Neural cell (in vitro differentiated cells): ENCODE data around the gene CHML.

ENCODE experiments used
- EP300 ChIP-seq: fragments of 450-650 bp; conservative IDR thresholded peaks from 2 replicates; pipeline ENCODE4 v1.6.1; 2014; ENCODE audit warnings: antibody characterized with exemption, mild to moderate bottlenecking, moderate library complexity; ENCODE audit not compliant: poor library complexity, severe bottlenecking
- EZH2 ChIP-seq: fragments of 200-600, 300-800 bp; shearing (Covaris generic), sonication (generic); IDR thresholded peaks from 2 replicates; pipeline ENCODE4 v1.6.1; 2014; ENCODE audit warnings: antibody characterized with exemption, low read length, borderline replicate concordance, mild to moderate bottlenecking; ENCODE audit not compliant: insufficient read depth, poor library complexity, severe bottlenecking
- MXI1 ChIP-seq: fragments of 450-650 bp; conservative IDR thresholded peaks from 2 replicates; pipeline ENCODE4 v1.6.1; 2014; ENCODE audit warnings: antibody characterized with exemption, mild to moderate bottlenecking; ENCODE audit not compliant: poor library complexity, severe bottlenecking
- POLR2AphosphoS5 ChIP-seq: IDR thresholded peaks from 2 replicates; pipeline ENCODE4 v1.6.1; 2012
- RAD21 ChIP-seq: fragments of 450-650 bp; conservative IDR thresholded peaks from 2 replicates; pipeline ENCODE4 v1.6.1; 2014; ENCODE audit warnings: antibody characterized with exemption, mild to moderate bottlenecking, moderate library complexity
- SMC3 ChIP-seq: fragments of 450-650 bp; conservative IDR thresholded peaks from 2 replicates; pipeline ENCODE4 v1.6.1; 2014; ENCODE audit warnings: antibody characterized with exemption, mild to moderate bottlenecking, moderate library complexity; ENCODE audit not compliant: poor library complexity
- TAF1 ChIP-seq: IDR thresholded peaks from 2 replicates; pipeline ENCODE4 v1.6.1; 2012; ENCODE audit warnings: low read depth
- TF ChIP-seq, protein P1 (sequence below): fragments of 450-650 bp; IDR thresholded peaks from 2 replicates; pipeline ENCODE4 v1.5.1; 2014; ENCODE audit warnings: antibody characterized with exemption, mild to moderate bottlenecking, moderate library complexity; ENCODE audit not compliant: poor library complexity, severe bottlenecking
- TF ChIP-seq, protein P2 (sequence below): IDR thresholded peaks from 2 replicates; pipeline ENCODE4 v1.6.1; 2012; ENCODE audit warnings: borderline replicate concordance

DNA sequence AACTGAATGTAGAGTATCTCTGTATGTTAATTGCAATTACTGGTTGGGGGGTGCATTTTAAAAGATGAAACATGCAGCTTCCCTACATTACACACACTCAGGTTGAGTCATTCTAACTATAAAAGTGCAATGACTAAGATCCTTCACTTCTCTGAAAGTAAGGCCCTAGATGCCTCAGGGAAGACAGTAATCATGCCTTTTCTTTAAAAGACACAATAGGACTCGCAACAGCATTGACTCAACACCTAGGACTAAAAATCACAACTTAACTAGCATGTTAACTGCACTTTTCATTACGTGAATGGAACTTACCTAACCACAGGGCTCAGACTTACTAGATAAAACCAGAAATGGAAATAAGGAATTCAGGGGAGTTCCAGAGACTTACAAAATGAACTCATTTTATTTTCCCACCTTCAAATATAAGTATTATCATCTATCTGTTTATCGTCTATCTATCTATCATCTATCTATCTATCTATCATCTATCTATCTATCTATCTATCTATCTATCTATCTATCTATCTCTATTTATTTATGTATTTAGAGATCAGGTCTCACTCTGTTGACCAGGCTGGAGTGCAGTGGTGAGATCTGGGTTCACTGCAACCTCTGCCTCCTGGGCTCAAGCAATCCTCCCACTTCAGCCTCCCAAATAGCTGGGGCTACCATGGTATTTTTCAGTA, 47.8 kb downstream of the CHML start:
- TF ChIP-seq EZH2 = no peak
- TF ChIP-seq, protein P1, sequence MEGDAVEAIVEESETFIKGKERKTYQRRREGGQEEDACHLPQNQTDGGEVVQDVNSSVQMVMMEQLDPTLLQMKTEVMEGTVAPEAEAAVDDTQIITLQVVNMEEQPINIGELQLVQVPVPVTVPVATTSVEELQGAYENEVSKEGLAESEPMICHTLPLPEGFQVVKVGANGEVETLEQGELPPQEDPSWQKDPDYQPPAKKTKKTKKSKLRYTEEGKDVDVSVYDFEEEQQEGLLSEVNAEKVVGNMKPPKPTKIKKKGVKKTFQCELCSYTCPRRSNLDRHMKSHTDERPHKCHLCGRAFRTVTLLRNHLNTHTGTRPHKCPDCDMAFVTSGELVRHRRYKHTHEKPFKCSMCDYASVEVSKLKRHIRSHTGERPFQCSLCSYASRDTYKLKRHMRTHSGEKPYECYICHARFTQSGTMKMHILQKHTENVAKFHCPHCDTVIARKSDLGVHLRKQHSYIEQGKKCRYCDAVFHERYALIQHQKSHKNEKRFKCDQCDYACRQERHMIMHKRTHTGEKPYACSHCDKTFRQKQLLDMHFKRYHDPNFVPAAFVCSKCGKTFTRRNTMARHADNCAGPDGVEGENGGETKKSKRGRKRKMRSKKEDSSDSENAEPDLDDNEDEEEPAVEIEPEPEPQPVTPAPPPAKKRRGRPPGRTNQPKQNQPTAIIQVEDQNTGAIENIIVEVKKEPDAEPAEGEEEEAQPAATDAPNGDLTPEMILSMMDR = no peak
- TF ChIP-seq MXI1 = no peak
- TF ChIP-seq TAF1 = no peak
- TF ChIP-seq POLR2AphosphoS5 = no peak
- TF ChIP-seq EP300 = no peak
- TF ChIP-seq SMC3 = no peak
- TF ChIP-seq RAD21 = no peak
- TF ChIP-seq, protein P2, sequence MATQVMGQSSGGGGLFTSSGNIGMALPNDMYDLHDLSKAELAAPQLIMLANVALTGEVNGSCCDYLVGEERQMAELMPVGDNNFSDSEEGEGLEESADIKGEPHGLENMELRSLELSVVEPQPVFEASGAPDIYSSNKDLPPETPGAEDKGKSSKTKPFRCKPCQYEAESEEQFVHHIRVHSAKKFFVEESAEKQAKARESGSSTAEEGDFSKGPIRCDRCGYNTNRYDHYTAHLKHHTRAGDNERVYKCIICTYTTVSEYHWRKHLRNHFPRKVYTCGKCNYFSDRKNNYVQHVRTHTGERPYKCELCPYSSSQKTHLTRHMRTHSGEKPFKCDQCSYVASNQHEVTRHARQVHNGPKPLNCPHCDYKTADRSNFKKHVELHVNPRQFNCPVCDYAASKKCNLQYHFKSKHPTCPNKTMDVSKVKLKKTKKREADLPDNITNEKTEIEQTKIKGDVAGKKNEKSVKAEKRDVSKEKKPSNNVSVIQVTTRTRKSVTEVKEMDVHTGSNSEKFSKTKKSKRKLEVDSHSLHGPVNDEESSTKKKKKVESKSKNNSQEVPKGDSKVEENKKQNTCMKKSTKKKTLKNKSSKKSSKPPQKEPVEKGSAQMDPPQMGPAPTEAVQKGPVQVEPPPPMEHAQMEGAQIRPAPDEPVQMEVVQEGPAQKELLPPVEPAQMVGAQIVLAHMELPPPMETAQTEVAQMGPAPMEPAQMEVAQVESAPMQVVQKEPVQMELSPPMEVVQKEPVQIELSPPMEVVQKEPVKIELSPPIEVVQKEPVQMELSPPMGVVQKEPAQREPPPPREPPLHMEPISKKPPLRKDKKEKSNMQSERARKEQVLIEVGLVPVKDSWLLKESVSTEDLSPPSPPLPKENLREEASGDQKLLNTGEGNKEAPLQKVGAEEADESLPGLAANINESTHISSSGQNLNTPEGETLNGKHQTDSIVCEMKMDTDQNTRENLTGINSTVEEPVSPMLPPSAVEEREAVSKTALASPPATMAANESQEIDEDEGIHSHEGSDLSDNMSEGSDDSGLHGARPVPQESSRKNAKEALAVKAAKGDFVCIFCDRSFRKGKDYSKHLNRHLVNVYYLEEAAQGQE = no peak
